Measurements from ENCODE around the gene IQCC. TPM values are rescaled to one million over a fixed set of nuclear protein-coding genes. Genes with fewer than 3 reads are reported as not detected.

Gene IQCC
- polyA plus RNA-seq, 4 donors = 5.6 to 9.8 (median 7.3) TPM

GRCh38 chr1:32195531-32195930 lies 9.9 kb upstream of the IQCC start:
- DNase-seq (ENCODE audit: low read depth in 4 of 4, low spot score in 3 of 4) = no peak

- no peak for DNase-seq (ENCODE audit: low read depth in 4 of 4, low spot score in 3 of 4)
Measured at GRCh38 chr1:32195972-32196823, 9.3 kb upstream of the IQCC start.

- DNase-seq (ENCODE audit: low read depth in 4 of 4, low spot score in 3 of 4) = no peak
Measured at GRCh38 chr1:32197074-32197473, 8.4 kb upstream of the IQCC start.

- DNase-seq (ENCODE audit: low read depth in 4 of 4, low spot score in 3 of 4) = no peak
Measured at GRCh38 chr1:32197837-32198236, 7.6 kb upstream of the IQCC start.

- DNase-seq (ENCODE audit: low read depth in 4 of 4, low spot score in 3 of 4) = no peak
Measured at GRCh38 chr1:32198237-32199042, 7.0 kb upstream of the IQCC start.

- no peak for DNase-seq (ENCODE audit: low read depth in 4 of 4, low spot score in 3 of 4)
Measured at GRCh38 chr1:32199043-32199716, 6.3 kb upstream of the IQCC start.

- DNase-seq (ENCODE audit: low read depth in 4 of 4, low spot score in 3 of 4) = no peak
Measured at GRCh38 chr1:32199717-32200072, 5.8 kb upstream of the IQCC start.

- DNase-seq (ENCODE audit: low read depth in 4 of 4, low spot score in 3 of 4) = no peak
Measured at GRCh38 chr1:32200226-32201010, 5.1 kb upstream of the IQCC start, which contains the start of gene CCDC28B. TSS of gene CCDC28B (plus strand) at chr1:32200595. CDS start at chr1:32201936, 1,341 bp downstream.

- DNase-seq (ENCODE audit: low read depth in 4 of 4, low spot score in 3 of 4) = no peak
Measured at GRCh38 chr1:32201011-32201855, 4.2 kb upstream of the IQCC start.

GRCh38 chr1:32204943-32205361 lies 519 bp upstream of the IQCC start:
- DNase-seq (ENCODE audit: low read depth in 4 of 4, low spot score in 3 of 4) = no peak

- no peak for DNase-seq (ENCODE audit: low read depth in 4 of 4, low spot score in 3 of 4)
Measured at GRCh38 chr1:32208469-32208868, 3.0 kb downstream of the IQCC start.

GRCh38 chr1:32208891-32209328 lies 3.4 kb downstream of the IQCC start, which contains the start of gene DCDC2B:
TSS of gene DCDC2B (plus strand) at chr1:32209089. CDS start at chr1:32209094, 5 bp downstream.
- no peak for DNase-seq (ENCODE audit: low read depth in 4 of 4, low spot score in 3 of 4)

GRCh38 chr1:32215629-32216480 lies 10.4 kb downstream of the IQCC start:
- DNase-seq (ENCODE audit: low read depth in 4 of 4, low spot score in 3 of 4) = no peak

- no peak for DNase-seq (ENCODE audit: low read depth in 4 of 4, low spot score in 3 of 4)
Measured at GRCh38 chr1:32216566-32216965, 11.1 kb downstream of the IQCC start.

- no peak for DNase-seq (ENCODE audit: low read depth in 4 of 4, low spot score in 3 of 4)
Measured at GRCh38 chr1:32219022-32219421, 13.6 kb downstream of the IQCC start.

GRCh38 chr1:32220746-32221580 lies 15.5 kb downstream of the IQCC start:
- no peak for DNase-seq (ENCODE audit: low read depth in 4 of 4, low spot score in 3 of 4)

GRCh38 chr1:32221581-32221979 lies 16.1 kb downstream of the IQCC start:
- DNase-seq (ENCODE audit: low read depth in 4 of 4, low spot score in 3 of 4) = no peak

Measured in left renal pelvis (tissue), 4 donors.